NB4 (cell line): ENCODE data around the gene CCDC85C.

Experiments
- DNase-seq: peaks from one replicate; pipeline ENCODE4 v3.0.0; 2010; ENCODE audit warnings: low read depth
- H3K4me3 ChIP-seq: one replicate; pipeline ENCODE4 v1.5.1; 2011; ENCODE audit warnings: mild to moderate bottlenecking, low read depth, low read length, moderate library complexity
- MYC ChIP-seq: IDR thresholded peaks from 2 replicates; pipeline ENCODE4 v1.6.1; 2011; ENCODE audit warnings: low read depth, low read length
- POLR2A ChIP-seq: IDR thresholded peaks from 2 replicates; pipeline ENCODE4 v1.6.1; 2011; ENCODE audit warnings: mild to moderate bottlenecking; ENCODE audit not compliant: insufficient read length; ENCODE audit errors: extremely low read depth
- TF ChIP-seq, protein P1 (sequence below): IDR thresholded peaks from 2 replicates; pipeline ENCODE4 v1.6.1; 2011; ENCODE audit warnings: low read depth, low read length
- TF ChIP-seq, protein P2 (sequence below): IDR thresholded peaks from one replicate; pipeline ENCODE4 v1.5.1; 2012; ENCODE audit warnings: low read depth, low read length

The CCDC85C gene

DNA sequence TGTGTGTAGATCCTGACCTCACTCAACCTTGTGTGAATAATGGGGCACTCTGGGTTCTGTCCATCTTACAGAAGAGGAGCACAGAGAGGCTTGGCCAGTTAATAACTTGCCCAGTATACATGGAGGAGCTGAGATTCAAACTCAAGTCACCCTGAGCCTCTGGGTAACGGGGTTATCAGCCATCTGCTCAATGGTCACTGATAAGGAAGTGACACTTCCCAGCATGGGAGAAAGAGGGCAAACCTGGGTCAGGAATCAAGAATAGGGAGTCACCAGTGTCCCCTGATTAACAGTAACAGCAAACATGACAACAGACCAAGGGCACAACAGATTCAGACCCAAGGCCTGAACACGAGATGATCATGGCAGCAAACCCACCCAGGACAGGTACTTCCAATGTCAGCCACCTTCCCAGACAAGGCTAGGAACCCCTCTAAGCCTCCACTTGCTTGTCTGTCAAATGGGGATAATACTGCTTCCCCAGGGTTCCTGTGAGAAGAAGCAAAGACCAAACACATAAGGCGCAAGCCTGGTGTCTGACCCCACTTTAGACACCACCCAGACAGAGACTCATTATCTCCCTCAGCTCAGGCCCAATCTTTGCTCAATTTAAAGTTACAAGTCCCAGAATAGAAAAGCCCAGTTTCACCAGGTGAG, 3.6 kb downstream of the CCDC85C start:
- H3K4me3 ChIP-seq: no peak overlapping the region
- DNase-seq: no peak
- TF ChIP-seq POLR2A (no peak), MYC (no peak)
- TF ChIP-seq, protein P1, sequence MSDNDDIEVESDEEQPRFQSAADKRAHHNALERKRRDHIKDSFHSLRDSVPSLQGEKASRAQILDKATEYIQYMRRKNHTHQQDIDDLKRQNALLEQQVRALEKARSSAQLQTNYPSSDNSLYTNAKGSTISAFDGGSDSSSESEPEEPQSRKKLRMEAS: no peak
- TF ChIP-seq, protein P2, sequence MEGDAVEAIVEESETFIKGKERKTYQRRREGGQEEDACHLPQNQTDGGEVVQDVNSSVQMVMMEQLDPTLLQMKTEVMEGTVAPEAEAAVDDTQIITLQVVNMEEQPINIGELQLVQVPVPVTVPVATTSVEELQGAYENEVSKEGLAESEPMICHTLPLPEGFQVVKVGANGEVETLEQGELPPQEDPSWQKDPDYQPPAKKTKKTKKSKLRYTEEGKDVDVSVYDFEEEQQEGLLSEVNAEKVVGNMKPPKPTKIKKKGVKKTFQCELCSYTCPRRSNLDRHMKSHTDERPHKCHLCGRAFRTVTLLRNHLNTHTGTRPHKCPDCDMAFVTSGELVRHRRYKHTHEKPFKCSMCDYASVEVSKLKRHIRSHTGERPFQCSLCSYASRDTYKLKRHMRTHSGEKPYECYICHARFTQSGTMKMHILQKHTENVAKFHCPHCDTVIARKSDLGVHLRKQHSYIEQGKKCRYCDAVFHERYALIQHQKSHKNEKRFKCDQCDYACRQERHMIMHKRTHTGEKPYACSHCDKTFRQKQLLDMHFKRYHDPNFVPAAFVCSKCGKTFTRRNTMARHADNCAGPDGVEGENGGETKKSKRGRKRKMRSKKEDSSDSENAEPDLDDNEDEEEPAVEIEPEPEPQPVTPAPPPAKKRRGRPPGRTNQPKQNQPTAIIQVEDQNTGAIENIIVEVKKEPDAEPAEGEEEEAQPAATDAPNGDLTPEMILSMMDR: no peak

DNA sequence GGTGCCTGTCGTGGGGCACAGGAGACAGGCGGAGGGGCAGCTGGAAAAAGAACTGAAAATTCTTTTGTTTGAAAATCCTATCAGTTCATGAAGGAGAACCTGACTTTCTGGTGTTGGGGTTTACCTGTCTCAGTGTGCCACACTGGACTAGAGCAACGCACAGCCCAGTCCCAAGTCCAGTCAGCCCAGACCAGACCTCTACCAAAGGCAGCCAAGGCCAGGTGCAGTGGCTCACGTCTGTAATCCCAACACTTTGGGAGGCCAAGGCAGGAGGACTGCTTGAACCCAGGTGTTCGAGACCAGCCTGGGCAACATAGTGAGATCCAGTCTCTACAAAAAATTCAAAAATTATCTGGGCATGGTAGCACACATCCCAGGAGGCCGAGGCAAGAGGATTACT, 4.6 kb downstream of the CCDC85C start:
- H3K4me3 ChIP-seq: no peak overlapping the region
- TF ChIP-seq, protein P2: no peak
- no peak for TF ChIP-seq POLR2A
- TF ChIP-seq MYC: no peak
- TF ChIP-seq, protein P1: no peak
- DNase-seq: no peak

DNA sequence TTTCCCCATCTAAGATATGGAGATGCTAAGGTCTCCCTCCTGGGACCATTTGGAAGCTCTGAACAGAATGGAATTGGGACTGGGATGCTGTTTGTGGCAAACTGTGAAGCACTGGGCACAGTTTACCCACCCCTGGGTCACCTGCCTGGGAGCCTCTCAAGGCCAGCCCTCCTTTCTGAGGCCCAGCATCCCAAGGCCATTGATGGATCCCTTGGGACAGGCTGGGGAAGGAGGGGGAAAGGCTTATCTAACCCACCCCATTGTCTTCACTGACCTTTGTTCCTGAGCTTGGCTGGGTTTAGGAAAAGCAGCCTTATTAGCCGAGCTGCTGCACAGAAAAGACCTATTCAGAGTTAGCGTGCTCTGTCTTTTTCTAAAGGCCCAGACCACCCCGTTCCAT, 5.2 kb downstream of the CCDC85C start:
- no peak for DNase-seq
- no peak overlapping the region for H3K4me3 ChIP-seq
- TF ChIP-seq MYC (no peak), POLR2A (no peak)
- TF ChIP-seq, protein P2: no peak
- TF ChIP-seq, protein P1: no peak

DNA sequence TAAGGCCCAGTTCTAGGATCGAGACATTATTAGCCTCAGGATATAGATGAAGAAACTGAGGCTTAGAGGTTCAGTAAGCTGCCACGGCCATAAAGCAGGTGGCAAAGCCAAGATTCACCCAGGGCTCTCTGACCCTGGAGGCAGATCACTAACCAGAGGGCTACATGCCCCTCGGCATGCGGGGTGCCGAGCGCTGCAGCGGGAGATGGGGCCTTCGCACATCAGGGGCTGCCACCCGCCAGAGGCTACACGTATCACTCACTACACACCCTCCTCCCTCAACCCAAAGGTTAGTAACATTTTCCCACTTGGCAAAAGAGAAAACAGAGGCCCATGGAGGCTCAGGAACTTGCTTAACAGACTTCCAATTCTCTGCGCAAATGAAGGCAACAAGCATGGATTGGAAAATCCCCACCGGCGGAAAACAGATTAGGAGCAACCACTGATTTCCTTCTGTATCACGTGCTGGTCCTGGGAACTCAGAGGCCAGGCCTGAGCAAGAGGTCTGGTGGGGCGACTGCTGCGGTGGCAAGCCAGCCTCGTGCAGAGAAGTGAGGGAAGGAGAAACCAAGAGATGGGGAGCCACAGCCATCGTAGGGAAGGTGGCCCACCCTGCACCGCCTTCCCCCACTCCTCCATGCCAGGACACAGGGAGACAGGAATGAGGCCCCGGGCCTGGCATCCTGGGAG, 6.0 kb downstream of the CCDC85C start:
- TF ChIP-seq MYC (no peak), POLR2A (no peak)
- TF ChIP-seq, protein P2: no peak
- TF ChIP-seq, protein P1: no peak
- DNase-seq: no peak
- H3K4me3 ChIP-seq: no peak overlapping the region

DNA sequence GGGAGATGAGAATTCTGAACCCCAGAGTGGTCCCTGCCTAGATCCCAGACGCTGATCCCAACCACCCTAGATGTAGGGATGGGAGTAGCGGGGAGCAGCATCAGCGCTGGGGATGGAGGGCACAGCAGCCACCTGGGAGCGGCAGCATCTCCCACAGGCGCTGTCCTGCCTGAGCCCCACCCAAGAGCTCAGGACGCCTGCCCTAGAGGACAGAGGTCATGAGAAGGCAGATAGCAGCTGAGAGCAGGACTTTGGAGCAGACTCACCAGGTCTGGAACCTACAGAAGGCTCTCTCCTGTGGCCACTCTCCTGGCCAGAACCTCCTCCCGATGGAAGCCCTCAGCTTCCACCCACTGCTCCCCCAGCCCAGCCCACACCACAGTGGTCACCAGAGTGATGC, 7.2 kb downstream of the CCDC85C start:
- H3K4me3 ChIP-seq: no peak overlapping the region
- DNase-seq: no peak
- TF ChIP-seq POLR2A (no peak), MYC (no peak)
- TF ChIP-seq, protein P2: no peak
- TF ChIP-seq, protein P1: no peak
